ENCODE results near the gene HMBS.

HMBS gene

GRCh38 chr11:119101759-119102423 lies 17.2 kb downstream of the HMBS start, which contains the start of gene DPAGT1 (continued):
- TF ChIP-seq ZNF561 (tag by site-specific recombination; IDR thresholded peaks at IDR 0.05; ENCODE audit: borderline replicate concordance), result 0 out of 2 replicates have a peak, but pooled peaks have one; percentile 52
- peak; percentile 45; the same call in 1 of the 2 replicates for TF ChIP-seq ZBTB21 (tag by site-specific recombination; IDR thresholded peaks at IDR 0.05)
- peak; percentile 84 for TF ChIP-seq ZBTB17 (tag by site-specific recombination; IDR thresholded peaks at IDR 0.05)
- TF ChIP-seq ZNF626 (tag by site-specific recombination; IDR thresholded peaks at IDR 0.05), result no peak
- TF ChIP-seq ZNF292 (tag by site-specific recombination; IDR thresholded peaks at IDR 0.05; ENCODE audit: borderline replicate concordance, low read depth), result no peak
- TF ChIP-seq ZNF518A (tag by site-specific recombination; conservative IDR thresholded peaks at IDR 0.05; ENCODE audit: low read depth), result peak; percentile 83
- TF ChIP-seq ZSCAN30 (tag by site-specific recombination; IDR thresholded peaks at IDR 0.05), result peak; percentile 4; the same call in 1 of the 2 replicates
- TF ChIP-seq PATZ1 (tag by site-specific recombination; IDR thresholded peaks at IDR 0.05), result peak; percentile 73; the same call in 1 of the 2 replicates
- no peak for TF ChIP-seq ZNF362 (tag by site-specific recombination; IDR thresholded peaks at IDR 0.05)
- no peak for TF ChIP-seq SETDB1 (IDR thresholded peaks at IDR 0.05; ENCODE audit: insufficient read length, low read length)
- TF ChIP-seq ZNF19 (tag by site-specific recombination; IDR thresholded peaks at IDR 0.05; ENCODE audit: low read depth), result no peak
- no peak for TF ChIP-seq ZSCAN23 (tag by site-specific recombination; IDR thresholded peaks at IDR 0.05)
- peak; percentile 99 for TF ChIP-seq ZBTB11 (tag by site-specific recombination; conservative IDR thresholded peaks at IDR 0.05; ENCODE audit: low read depth)
- TF ChIP-seq KLF16 (tag by site-specific recombination; IDR thresholded peaks at IDR 0.05), result peak; percentile 57; the same call in 1 of the 2 replicates
- TF ChIP-seq ZSCAN4 (tag by site-specific recombination; IDR thresholded peaks at IDR 0.05), result no peak
- peak; percentile 31; the same call in 1 of the 2 replicates for TF ChIP-seq KLF17 (tag by site-specific recombination; IDR thresholded peaks at IDR 0.05)
- peak; percentile 93 for TF ChIP-seq SCRT1 (tag by site-specific recombination; IDR thresholded peaks at IDR 0.05; ENCODE audit: borderline replicate concordance)
- TF ChIP-seq ZNF184 (tag by site-specific recombination; IDR thresholded peaks at IDR 0.05), result no peak
- TF ChIP-seq ZBTB26 (tag by site-specific recombination; optimal IDR thresholded peaks at IDR 0.05), result peak; percentile 35
- TF ChIP-seq ZNF394 (tag by site-specific recombination; IDR thresholded peaks at IDR 0.05; ENCODE audit: borderline replicate concordance), result 0 out of 2 replicates have a peak, but pooled peaks have one; percentile 52
- TF ChIP-seq ZNF843 (tag by site-specific recombination; IDR thresholded peaks at IDR 0.05), result peak; percentile 22; the same call in 1 of the 2 replicates
- TF ChIP-seq ZNF501 (tag by site-specific recombination; IDR thresholded peaks at IDR 0.05), result peak; percentile 51; the same call in 1 of the 2 replicates

Data from HEK293 (cell line).